ENCODE measurements around the gene FOXF2.

GRCh38 chr6:1415416-1416063, 26.2 kb downstream of the FOXF2 start:
- no peak for TF ChIP-seq POLR2A (IDR thresholded peaks at IDR 0.05)
- no peak for TF ChIP-seq CTCF (IDR thresholded peaks at IDR 0.05)

Data from prostate gland (tissue), 2 donors.